GM19193 (cell line): ENCODE data around the gene CRTC2.

ENCODE experiments used
- POLR2A ChIP-seq: IDR thresholded peaks from 4 replicates; pipeline ENCODE4 v1.6.1; 2011; ENCODE audit not compliant: insufficient read depth, insufficient read length; ENCODE audit errors: extremely low read depth

CRTC2 gene

GRCh38 chr1:153977250-153978240 is 19.1 kb upstream of the CRTC2 start, which contains the start of gene JTB:
Gene JTB, minus strand, starts transcription at chr1:153977674. Its CDS starts 422 bp downstream, at chr1:153977252.
- peak; percentile 92 for TF ChIP-seq POLR2A

DNA sequence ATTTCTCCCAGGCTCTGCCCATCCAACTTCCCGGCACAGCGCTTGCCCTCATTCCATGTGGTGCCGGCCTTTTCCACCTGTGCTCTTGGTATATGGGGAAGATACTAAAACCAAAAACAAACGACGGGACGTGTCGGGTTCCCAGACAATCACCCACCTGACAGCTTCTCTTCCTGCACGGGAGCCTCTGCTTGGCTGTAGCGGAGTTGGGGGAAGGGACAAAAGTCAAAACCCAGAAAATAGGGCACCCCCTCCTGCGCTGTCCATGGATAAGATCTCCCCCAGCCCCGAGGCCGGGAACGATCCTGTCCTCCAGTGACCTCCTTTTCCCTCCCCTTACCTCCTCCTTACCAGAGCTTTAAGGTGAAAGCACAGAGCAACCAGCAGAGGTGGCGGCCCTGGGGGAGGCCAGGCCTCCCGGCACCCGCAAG is 18.4 kb upstream of the CRTC2 start:
- TF ChIP-seq POLR2A, result no peak

DNA sequence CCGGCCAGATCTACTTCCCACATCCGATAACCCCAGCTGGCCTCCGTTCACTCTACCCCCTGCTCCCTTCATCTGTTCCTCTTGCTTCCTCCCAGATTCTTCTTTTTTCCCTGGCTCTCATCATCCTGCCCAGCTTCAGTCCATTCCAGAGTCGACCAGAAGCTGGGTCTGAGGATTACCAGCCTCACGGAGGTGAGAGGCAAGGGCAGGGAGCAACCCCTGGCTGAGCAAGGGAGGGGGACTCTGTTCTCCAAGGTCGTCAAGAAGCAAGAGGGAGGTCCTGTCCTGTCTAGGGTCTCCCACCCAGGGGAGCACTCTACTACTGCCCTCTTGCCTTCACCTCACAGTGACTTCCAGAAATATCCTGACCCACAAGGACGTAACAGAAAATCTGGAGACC is 15.1 kb upstream of the CRTC2 start:
- no peak for TF ChIP-seq POLR2A

- TF ChIP-seq POLR2A, result no peak
These were observed 14.7 kb upstream of the CRTC2 start for GRCh38 chr1:153973071-153973470.

DNA sequence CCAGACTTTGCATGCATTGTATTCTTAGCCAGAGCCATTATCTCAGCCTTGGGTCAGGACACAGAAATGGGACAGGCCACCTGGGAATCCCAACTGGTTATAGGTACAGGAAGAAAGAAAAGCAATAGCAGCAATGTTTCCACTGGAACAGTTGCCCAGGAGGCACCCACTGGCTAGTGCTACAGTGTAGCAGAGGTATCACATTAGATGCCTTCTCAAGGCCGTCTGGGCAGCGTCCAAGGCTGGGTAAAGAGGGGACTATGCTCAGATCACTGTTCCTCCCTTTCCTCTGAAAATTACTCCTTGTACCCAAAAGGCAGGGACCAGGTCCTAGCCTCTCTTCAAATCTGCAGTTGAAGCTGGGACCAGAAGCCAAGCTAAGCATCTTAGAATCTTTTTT is 11.9 kb upstream of the CRTC2 start:
- TF ChIP-seq POLR2A, result no peak

DNA sequence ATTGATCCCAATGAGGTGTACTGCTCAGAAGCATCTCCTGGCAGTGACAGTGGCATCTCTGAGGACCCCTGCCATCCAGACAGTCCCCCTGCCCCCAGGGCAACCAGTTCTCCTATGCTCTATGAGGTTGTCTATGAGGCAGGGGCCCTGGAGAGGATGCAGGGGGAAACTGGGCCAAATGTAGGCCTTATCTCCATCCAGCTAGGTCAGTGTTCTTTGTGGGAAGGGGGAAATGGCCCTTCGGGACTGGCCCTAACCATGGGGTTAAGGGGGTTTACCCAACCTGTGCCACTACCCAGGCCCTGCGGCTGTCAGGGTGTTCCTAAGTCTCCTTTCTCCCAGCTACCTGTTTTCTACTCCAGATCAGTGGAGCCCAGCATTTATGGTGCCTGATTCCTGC is 10.6 kb upstream of the CRTC2 start:
- TF ChIP-seq POLR2A, result no peak

- no peak for TF ChIP-seq POLR2A
These were observed 10.0 kb upstream of the CRTC2 start for GRCh38 chr1:153968408-153968807.

DNA sequence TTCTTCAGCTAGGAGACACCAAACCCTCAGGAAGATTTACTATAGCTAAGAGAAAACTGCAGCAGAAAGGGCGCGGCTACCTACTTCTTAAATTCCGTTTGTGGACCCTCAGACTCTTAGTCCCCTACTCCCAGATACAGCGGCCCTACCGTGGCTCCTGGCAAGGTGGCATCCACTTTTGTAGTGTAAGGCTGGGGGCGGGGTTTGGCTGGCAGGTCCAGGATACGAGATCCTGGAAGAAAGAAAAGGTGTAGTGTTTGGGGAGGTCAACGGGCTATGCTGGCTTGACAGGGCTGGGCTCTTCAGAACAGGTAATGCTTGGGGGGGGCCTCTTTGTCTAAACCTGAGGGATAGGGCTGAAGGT is 9.6 kb upstream of the CRTC2 start:
- TF ChIP-seq POLR2A, result no peak

DNA sequence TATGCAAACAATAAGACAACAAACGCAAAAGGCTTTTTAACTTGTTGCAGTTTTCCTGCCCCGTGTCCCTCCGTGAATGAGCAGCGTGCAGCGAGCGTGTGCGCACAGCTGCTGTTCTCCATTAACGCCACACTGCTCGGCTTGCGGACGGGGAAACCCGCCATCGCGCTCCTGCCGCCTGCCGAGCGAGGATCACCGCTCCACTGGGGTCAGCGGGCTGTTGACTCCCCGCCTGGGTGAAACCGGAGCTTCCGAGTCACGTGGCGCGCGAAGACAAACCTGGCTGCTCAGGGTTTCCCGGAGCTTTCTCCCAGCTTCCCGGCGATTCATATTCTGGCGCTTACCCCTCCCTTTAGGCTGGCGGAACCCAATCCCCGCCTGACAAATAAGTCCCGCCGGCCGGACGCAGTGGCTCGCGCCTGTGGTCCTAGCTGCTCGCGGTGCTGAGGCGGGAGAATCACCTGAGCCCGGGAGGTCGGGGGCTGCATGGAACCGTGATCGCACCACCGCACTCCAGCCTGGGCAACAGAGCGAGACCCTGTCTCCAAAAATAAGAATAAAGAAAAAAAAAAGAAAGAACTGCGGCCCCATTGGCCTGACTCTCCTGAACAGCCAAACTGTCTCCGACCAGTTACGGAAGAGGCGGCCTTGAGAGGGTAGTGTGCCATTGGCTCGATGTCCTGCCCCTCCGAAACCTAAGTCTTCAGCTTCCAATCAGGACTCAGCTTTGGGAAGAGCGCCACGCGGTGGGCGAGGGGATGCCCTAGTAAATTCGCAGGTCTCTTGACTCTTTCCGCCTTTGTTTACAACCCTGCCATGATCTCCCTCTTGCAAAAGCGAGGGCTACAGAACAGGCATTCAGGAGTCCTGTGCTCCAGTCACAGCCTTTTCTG is 8.9 kb upstream of the CRTC2 start, which contains the start of gene CREB3L4:
Gene CREB3L4 (plus strand): TSS at position 796 of the 893 bp plus-strand sequence. CDS start 624 bp downstream, outside the sequence.
- peak; percentile 78 for TF ChIP-seq POLR2A

DNA sequence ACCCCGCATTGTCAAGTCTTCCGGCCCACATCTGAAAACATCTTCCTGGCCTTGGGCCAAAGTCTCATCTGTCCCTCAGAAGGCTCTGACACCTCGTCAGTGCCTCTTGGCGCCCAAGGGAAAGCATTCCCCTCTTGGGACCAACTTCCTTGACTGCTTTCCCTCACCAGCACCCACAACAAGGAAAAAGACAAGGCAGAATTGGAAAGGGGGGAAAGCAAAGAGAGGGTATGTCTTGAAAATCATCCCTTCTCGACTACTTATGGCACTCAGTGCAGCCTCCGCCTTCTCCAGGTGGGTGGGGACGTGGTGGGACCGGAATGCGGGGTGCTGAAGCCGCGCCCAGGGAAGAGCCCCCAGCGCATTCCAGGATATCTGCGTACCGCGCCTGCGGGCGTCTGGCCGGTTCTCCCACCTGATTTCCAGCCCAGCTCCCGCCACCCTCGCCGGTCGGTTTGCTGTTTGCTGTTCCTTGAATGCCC is 5.5 kb upstream of the CRTC2 start:
- no peak for TF ChIP-seq POLR2A

- TF ChIP-seq POLR2A, result peak; percentile 78
These were observed 4.8 kb upstream of the CRTC2 start, which contains the start of gene SLC39A1 for GRCh38 chr1:153963030-153963849. Gene SLC39A1, minus strand, starts transcription at chr1:153963537. Its CDS starts 822 bp downstream, at chr1:153962715.

- TF ChIP-seq POLR2A, result no peak
These were observed 3.9 kb upstream of the CRTC2 start for GRCh38 chr1:153962088-153963029.

DNA sequence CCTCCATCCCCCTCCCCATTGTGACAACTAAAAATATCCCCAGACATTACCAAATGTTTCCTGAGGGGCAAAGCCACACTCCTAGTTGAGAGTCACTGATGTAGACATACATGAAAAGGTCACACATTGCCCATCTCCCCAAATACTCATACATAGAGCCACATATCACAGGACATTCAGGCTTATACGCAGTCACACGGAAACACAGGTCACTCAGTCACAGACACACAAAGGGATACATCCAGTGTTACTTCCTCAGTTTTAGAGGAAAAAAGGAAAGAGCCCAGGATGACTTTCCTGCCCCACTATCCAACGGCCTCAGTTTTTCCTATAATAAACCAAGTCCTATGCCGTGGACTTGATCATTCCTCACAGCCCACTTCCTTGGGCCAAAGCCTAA is 3.0 kb upstream of the CRTC2 start:
- no peak for TF ChIP-seq POLR2A
